DOHH2 (cell line): ENCODE measurements around the gene RALA.

ENCODE experiments used
- CTCF ChIP-seq: fragments of 200-600 bp; sonication (generic); IDR thresholded peaks from one replicate; pipeline ENCODE4 v1.5.1; 2014; ENCODE audit warnings: antibody characterized with exemption, mild to moderate bottlenecking, low read depth, low read length; ENCODE audit not compliant: poor library complexity, severe bottlenecking
- EZH2phosphoT487 ChIP-seq: fragments of 200-600 bp; sonication (generic); IDR thresholded peaks from 2 replicates; pipeline ENCODE4 v1.6.1; 2017; ENCODE audit warnings: borderline replicate concordance, mild to moderate bottlenecking, antibody characterized with exemption, low read length, moderate library complexity, mixed read lengths

- no peak for TF ChIP-seq CTCF
- no peak for TF ChIP-seq EZH2phosphoT487
Measured at GRCh38 chr7:39631736-39632308, 8.4 kb downstream of the RALA start.
